HepG2 (cell line): ENCODE results near the gene POC1B. TPM values are rescaled to one million over a fixed set of nuclear protein-coding genes. Genes with fewer than 3 reads are reported as not detected.

Experiments used
- BATF2 ChIP-seq: sonication (generic); formaldehyde crosslinking; IDR thresholded peaks from 2 replicates; pipeline ENCODE4 v1.8.0; 2022; ENCODE audit warnings: mild to moderate bottlenecking, missing genetic modification reagents, moderate library complexity
- CENPX ChIP-seq: sonication (generic); formaldehyde crosslinking; IDR thresholded peaks from 2 replicates; pipeline ENCODE4 v1.9.0; 2021; ENCODE audit warnings: mild to moderate bottlenecking, missing genetic modification reagents, moderate library complexity
- EHMT2 ChIP-seq: fragments of 200-600 bp; sonication (generic); IDR thresholded peaks from 2 replicates; pipeline ENCODE4 v1.7.0; 2017; ENCODE audit warnings: antibody characterized with exemption, low read depth, low read length, borderline replicate concordance
- EP300 ChIP-seq, 3 experiments: sonication (generic) in 1 of 3; formaldehyde crosslinking in 1 of 3; IDR thresholded peaks; 2 replicates each; pipeline versions ENCODE4 v1.5.1 to v1.6.1; 2011 to 2020; ENCODE audit warnings: low read depth in 2 of 3, low read length in 2 of 3, borderline replicate concordance in 1 of 3, improper control_type of control experiment in 1 of 3, mild to moderate bottlenecking in 1 of 3, missing genetic modification reagents in 1 of 3, moderate library complexity in 1 of 3
- GTF2F1 ChIP-seq: fragments of 150-350 bp; IDR thresholded peaks from 2 replicates; pipeline ENCODE4 v1.6.1; 2014; ENCODE audit warnings: low read length
- IKZF5 ChIP-seq: IDR thresholded peaks from 2 replicates; pipeline ENCODE4 v1.6.1; 2018; ENCODE audit warnings: missing genetic modification reagents, mild to moderate bottlenecking, missing compliant biosample characterization
- MAFF ChIP-seq: IDR thresholded peaks from 2 replicates; pipeline ENCODE4 v1.6.1; 2011; ENCODE audit warnings: low read depth, low read length, improper control_type of control experiment
- MAFG ChIP-seq: sonication (generic); formaldehyde crosslinking; IDR thresholded peaks from 2 replicates; pipeline ENCODE4 v1.5.1; 2020; ENCODE audit warnings: mild to moderate bottlenecking, missing genetic modification reagents
- MED1 ChIP-seq: sonication (generic); formaldehyde crosslinking; IDR thresholded peaks from 2 replicates; pipeline ENCODE4 v1.4.0; 2020; ENCODE audit warnings: missing genetic modification reagents
- NFYC ChIP-seq: IDR thresholded peaks from 2 replicates; pipeline ENCODE4 v1.6.1; 2016; ENCODE audit warnings: missing genetic modification reagents, missing compliant biosample characterization
- NONO ChIP-seq, 2 experiments: fragments of 450-650 bp in 1 of 2; sonication (generic) in 1 of 2; formaldehyde crosslinking in 1 of 2; IDR thresholded peaks in 1 of 2; conservative IDR thresholded peaks in 1 of 2; 2 replicates each; pipeline versions ENCODE4 v1.6.1 to v1.8.0; 2017 to 2022; ENCODE audit warnings: mild to moderate bottlenecking in 1 of 2, missing genetic modification reagents in 1 of 2, moderate library complexity in 1 of 2
- PTBP1 ChIP-seq: fragments of 200-400 bp; formaldehyde crosslinking; IDR thresholded peaks from 2 replicates; pipeline ENCODE4 v1.6.1; 2018; ENCODE audit warnings: low read length, low read depth; ENCODE audit not compliant: poor library complexity, severe bottlenecking
- REXO4 ChIP-seq: sonication (generic); formaldehyde crosslinking; IDR thresholded peaks from 2 replicates; pipeline ENCODE4 v1.8.0; 2022; ENCODE audit warnings: missing genetic modification reagents, mild to moderate bottlenecking, borderline replicate concordance
- RXRB ChIP-seq: IDR thresholded peaks from 2 replicates; pipeline ENCODE4 v1.6.1; 2016; ENCODE audit warnings: borderline replicate concordance, missing genetic modification reagents, missing compliant biosample characterization
- SCMH1 ChIP-seq: sonication (generic); formaldehyde crosslinking; IDR thresholded peaks from 2 replicates; pipeline ENCODE4 v1.9.0; 2021; ENCODE audit warnings: missing genetic modification reagents, mild to moderate bottlenecking, borderline replicate concordance
- SP2 ChIP-seq: sonication (generic); formaldehyde crosslinking; IDR thresholded peaks from 2 replicates; pipeline ENCODE4 v1.5.1; 2020; ENCODE audit warnings: mild to moderate bottlenecking, missing genetic modification reagents
- TFAP4 ChIP-seq: sonication (generic); IDR thresholded peaks from 2 replicates; pipeline ENCODE4 v1.6.1; 2016; ENCODE audit warnings: low read depth, borderline replicate concordance
- TMF1 ChIP-seq: sonication (generic); formaldehyde crosslinking; IDR thresholded peaks from 2 replicates; pipeline ENCODE4 v1.8.1; 2022; ENCODE audit warnings: low read depth, missing genetic modification reagents
- ZBTB3 ChIP-seq: sonication (generic); formaldehyde crosslinking; IDR thresholded peaks from 2 replicates; pipeline ENCODE4 v1.4.0; 2020; ENCODE audit warnings: low read depth, mild to moderate bottlenecking, moderate library complexity, missing genetic modification reagents, borderline replicate concordance
- ZC3H4 ChIP-seq: sonication (generic); formaldehyde crosslinking; IDR thresholded peaks from 2 replicates; pipeline ENCODE4 v1.4.0; 2020; ENCODE audit warnings: missing genetic modification reagents, borderline replicate concordance
- ZFP36 ChIP-seq: fragments of 150-350 bp; IDR thresholded peaks from 2 replicates; pipeline ENCODE4 v1.6.1; 2018; ENCODE audit warnings: borderline replicate concordance, low read length, low read depth; ENCODE audit not compliant: partially characterized antibody
- ZFX ChIP-seq: sonication (generic); formaldehyde crosslinking; IDR thresholded peaks from 2 replicates; pipeline ENCODE4 v1.4.0; 2020; ENCODE audit warnings: mild to moderate bottlenecking, low read depth, missing genetic modification reagents, moderate library complexity
- ZNF550 ChIP-seq: sonication (generic); formaldehyde crosslinking; IDR thresholded peaks from 2 replicates; pipeline ENCODE4 v1.4.0; 2020; ENCODE audit warnings: mild to moderate bottlenecking, missing genetic modification reagents, borderline replicate concordance
- ZNF589 ChIP-seq: sonication (generic); formaldehyde crosslinking; conservative IDR thresholded peaks from 2 replicates; pipeline ENCODE4 v1.8.0; 2022; ENCODE audit warnings: mild to moderate bottlenecking, moderate library complexity, missing genetic modification reagents
- ZSCAN30 ChIP-seq: sonication (generic); formaldehyde crosslinking; IDR thresholded peaks from 2 replicates; pipeline ENCODE4 v1.5.0; 2020; ENCODE audit warnings: mild to moderate bottlenecking, missing genetic modification reagents
- polyA plus RNA-seq, 8 experiments: library from polyadenylated mRNA; depleted of rRNA in 3 of 8; stranded (reverse) in 7 of 8; unstranded in 1 of 8; fragments of >200 nt; fragmentation: Illumina TruSeq in 4 of 8; extraction: Trizol in 4 of 8; gene quantifications; 2 replicates each; pipeline versions ENCODE4 v1.2.1 to v1.2.3, GENCODE V29; 2011 to 2016; ENCODE audit warnings: low read depth in 4 of 8, missing spikeins in 1 of 8, mixed read lengths in 1 of 8; ENCODE audit not compliant: insufficient read depth in 1 of 8
- total RNA-seq, 5 experiments: library from RNA; depleted of rRNA; stranded (reverse); fragments of >200 nt; fragmentation: Illumina TruSeq; extraction: Trizol; gene quantifications; 2 replicates each; pipeline ENCODE4 v1.2.3, GENCODE V29; 2016; ENCODE audit warnings: low read depth in 1 of 5
- TF ChIP-seq, protein P1 (sequence below): sonication (generic); formaldehyde crosslinking; IDR thresholded peaks from 2 replicates; pipeline ENCODE4 v1.4.0; 2020; ENCODE audit warnings: mild to moderate bottlenecking, missing genetic modification reagents

POC1B gene
- total and polyA plus RNA-seq, 2 of the 13 experiments (the other 11 are each of a cell fraction or from before 2014, with no cell fraction given) = 9.3 to 11.0 TPM

DNA sequence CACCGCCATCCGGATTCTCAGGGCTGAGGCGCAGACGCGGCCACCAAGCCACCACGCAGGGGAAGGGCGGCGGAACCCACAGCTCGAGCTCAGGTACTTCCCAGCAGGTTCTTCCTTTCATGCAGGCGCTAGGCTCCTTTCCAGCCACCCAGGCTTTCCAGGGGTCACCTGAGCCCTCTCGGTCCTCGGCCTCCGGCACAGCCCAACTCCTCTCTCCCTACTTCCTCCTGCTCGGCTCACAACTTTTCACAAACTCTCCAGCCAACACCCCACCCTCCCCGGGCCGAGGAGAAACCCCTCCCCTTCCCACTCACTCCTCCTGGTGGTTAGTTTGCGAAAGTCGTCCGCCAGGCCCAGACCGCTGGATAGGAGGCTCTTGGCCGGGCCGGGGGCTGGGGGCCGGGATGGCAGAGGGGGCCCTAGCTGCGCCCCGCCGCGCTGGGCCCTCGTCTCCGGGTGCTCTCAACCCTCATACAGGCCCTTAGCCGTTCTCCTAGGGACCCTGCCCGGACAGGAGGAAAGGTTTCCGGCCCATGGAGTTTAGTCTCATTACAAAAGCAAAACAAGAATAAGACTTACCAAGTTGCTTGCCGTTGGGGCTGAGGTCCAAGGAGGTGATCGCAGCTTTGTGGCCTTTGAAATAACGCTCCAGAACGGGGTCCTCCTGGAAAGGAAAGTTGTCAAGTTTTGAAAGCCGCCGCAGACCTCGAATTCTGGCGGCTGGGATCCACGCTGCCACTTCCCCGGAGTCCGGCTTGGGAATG lies 1.1 kb downstream of the POC1B start, which contains the start of gene GALNT4 (continued):
- TF ChIP-seq NFYC (CRISPR knock-in tag) (no peak), ZFP36 (no peak), SP2 (CRISPR knock-in tag) (no peak), TFAP4 (no peak), RXRB (CRISPR knock-in tag) (peak; percentile 25; the same call in 1 of the 2 replicates), NONO (IDR thresholded peaks at IDR 0.05) (no peak), NONO (CRISPR knock-in tag; conservative IDR thresholded peaks at IDR 0.05) (no peak), ZNF589 (no peak), GTF2F1 (no peak), SCMH1 (no peak), BATF2 (CRISPR knock-in tag) (no peak), ZSCAN30 (CRISPR knock-in tag) (0 out of 2 replicates have a peak, but pooled peaks have one; percentile 18), ZC3H4 (CRISPR knock-in tag) (no peak), EP300 (IDR thresholded peaks at IDR 0.05; ENCODE audit: low read depth in 2 of 2, low read length in 2 of 2) (no peak), EP300 (CRISPR knock-in tag; IDR thresholded peaks at IDR 0.05; ENCODE audit: borderline replicate concordance) (peak; percentile 50; the same call in 1 of the 2 replicates), MAFF (no peak), TMF1 (no peak), IKZF5 (CRISPR knock-in tag) (peak; percentile 37; the same call in 1 of the 2 replicates), ZFX (CRISPR knock-in tag) (peak; percentile 79), REXO4 (no peak), ZBTB3 (CRISPR knock-in tag) (no peak), EHMT2 (no peak), ZNF550 (no peak), PTBP1 (no peak), MED1 (CRISPR knock-in tag) (no peak; the same call in 1 of the 2 replicates), CENPX (CRISPR knock-in tag) (no peak), MAFG (no peak)
- TF ChIP-seq, protein P1, sequence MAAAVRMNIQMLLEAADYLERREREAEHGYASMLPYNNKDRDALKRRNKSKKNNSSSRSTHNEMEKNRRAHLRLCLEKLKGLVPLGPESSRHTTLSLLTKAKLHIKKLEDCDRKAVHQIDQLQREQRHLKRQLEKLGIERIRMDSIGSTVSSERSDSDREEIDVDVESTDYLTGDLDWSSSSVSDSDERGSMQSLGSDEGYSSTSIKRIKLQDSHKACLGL (CRISPR knock-in tag) = no peak
